ENCODE results near the gene GMCL2. TPM values are rescaled to one million over a fixed set of nuclear protein-coding genes. Genes with fewer than 3 reads are reported as not detected.
A peak's percentile ranks its signal among the peaks of the same experiment; 100 is the strongest.

Gene GMCL2
- total and polyA plus RNA-seq, 4 donors: not detected

- WGBS: 68% methylated on average over 11 of the region's 11 CpGs
- no peak overlapping the region for H3K4me3 ChIP-seq (ENCODE audit: low read depth in 1 of 3, low read length in 3 of 3)
- no peak overlapping the region for H3K9ac ChIP-seq (ENCODE audit: low read depth in 1 of 2, low read length in 2 of 2)
- H3K36me3 ChIP-seq (ENCODE audit: control insufficient read depth in 4 of 4, insufficient read depth in 3 of 4, low read depth in 1 of 4, low read length in 3 of 4): peaks cover 2 to 35% (median 24%) of the 10 kb centered on the region in 4 donors
- H3K27ac ChIP-seq (ENCODE audit: low read depth in 1 of 2, low read length in 2 of 2): peak overlapping the region in 1 of 2 donors; percentile 15
- no peaks in the 10 kb centered on the region for H3K9me3 ChIP-seq (ENCODE audit: control insufficient read depth in 4 of 4, low read length in 3 of 4)
- H3K4me1 ChIP-seq (ENCODE audit: control insufficient read depth in 4 of 4, insufficient read depth in 4 of 4, low read length in 3 of 4): peaks cover 23 to 61% (median 40%) of the 10 kb centered on the region in 4 donors
- no peaks in the 10 kb centered on the region for H3K27me3 ChIP-seq (ENCODE audit: control insufficient read depth in 4 of 4, insufficient read depth in 4 of 4, low read length in 3 of 4)
- TF ChIP-seq, protein P1, sequence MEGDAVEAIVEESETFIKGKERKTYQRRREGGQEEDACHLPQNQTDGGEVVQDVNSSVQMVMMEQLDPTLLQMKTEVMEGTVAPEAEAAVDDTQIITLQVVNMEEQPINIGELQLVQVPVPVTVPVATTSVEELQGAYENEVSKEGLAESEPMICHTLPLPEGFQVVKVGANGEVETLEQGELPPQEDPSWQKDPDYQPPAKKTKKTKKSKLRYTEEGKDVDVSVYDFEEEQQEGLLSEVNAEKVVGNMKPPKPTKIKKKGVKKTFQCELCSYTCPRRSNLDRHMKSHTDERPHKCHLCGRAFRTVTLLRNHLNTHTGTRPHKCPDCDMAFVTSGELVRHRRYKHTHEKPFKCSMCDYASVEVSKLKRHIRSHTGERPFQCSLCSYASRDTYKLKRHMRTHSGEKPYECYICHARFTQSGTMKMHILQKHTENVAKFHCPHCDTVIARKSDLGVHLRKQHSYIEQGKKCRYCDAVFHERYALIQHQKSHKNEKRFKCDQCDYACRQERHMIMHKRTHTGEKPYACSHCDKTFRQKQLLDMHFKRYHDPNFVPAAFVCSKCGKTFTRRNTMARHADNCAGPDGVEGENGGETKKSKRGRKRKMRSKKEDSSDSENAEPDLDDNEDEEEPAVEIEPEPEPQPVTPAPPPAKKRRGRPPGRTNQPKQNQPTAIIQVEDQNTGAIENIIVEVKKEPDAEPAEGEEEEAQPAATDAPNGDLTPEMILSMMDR (IDR thresholded peaks at IDR 0.05; ENCODE audit: low read depth, low read length, missing input control): no peak
- TF ChIP-seq JUND (IDR thresholded peaks at IDR 0.05) (no peak), SP1 (IDR thresholded peaks at IDR 0.05) (peak; percentile 21), RAD21 (IDR thresholded peaks at IDR 0.05) (no peak), HNF4A (conservative IDR thresholded peaks at IDR 0.05) (peak; percentile 16 to 18), RXRA (IDR thresholded peaks at IDR 0.05) (peak; percentile 61 to 64)
- TF ChIP-seq, protein P2, sequence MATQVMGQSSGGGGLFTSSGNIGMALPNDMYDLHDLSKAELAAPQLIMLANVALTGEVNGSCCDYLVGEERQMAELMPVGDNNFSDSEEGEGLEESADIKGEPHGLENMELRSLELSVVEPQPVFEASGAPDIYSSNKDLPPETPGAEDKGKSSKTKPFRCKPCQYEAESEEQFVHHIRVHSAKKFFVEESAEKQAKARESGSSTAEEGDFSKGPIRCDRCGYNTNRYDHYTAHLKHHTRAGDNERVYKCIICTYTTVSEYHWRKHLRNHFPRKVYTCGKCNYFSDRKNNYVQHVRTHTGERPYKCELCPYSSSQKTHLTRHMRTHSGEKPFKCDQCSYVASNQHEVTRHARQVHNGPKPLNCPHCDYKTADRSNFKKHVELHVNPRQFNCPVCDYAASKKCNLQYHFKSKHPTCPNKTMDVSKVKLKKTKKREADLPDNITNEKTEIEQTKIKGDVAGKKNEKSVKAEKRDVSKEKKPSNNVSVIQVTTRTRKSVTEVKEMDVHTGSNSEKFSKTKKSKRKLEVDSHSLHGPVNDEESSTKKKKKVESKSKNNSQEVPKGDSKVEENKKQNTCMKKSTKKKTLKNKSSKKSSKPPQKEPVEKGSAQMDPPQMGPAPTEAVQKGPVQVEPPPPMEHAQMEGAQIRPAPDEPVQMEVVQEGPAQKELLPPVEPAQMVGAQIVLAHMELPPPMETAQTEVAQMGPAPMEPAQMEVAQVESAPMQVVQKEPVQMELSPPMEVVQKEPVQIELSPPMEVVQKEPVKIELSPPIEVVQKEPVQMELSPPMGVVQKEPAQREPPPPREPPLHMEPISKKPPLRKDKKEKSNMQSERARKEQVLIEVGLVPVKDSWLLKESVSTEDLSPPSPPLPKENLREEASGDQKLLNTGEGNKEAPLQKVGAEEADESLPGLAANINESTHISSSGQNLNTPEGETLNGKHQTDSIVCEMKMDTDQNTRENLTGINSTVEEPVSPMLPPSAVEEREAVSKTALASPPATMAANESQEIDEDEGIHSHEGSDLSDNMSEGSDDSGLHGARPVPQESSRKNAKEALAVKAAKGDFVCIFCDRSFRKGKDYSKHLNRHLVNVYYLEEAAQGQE (IDR thresholded peaks at IDR 0.05): no peak
- no peak for DNase-seq (ENCODE audit: low spot score)
Measured at GRCh38 chr5:178228609-178229008, 41.4 kb upstream of the GMCL2 start.

DNA sequence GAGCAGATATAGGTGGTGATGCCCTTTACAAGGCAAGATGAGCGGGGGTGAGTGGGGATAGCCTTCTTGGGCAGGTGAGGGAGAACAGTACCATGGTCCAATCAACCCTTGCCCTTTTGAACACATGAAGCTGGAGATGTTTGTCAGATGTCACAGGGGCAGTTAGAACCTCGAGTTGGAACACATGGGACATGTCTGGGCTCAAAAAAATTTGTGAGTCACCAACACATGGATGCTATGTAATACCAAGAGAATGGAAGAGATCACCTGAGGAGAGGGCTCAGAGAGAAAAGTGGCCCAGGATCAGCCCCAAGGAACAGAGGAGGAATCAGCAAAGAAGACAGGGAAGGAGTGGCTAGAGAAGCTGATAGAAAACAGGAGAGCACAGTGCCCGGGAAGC, 40.8 kb upstream of the GMCL2 start:
- H3K9ac ChIP-seq (ENCODE audit: low read depth in 1 of 2, low read length in 2 of 2): no peak overlapping the region

More for the DNA sequence above, 40.8 kb upstream of the GMCL2 start:
- no peak for DNase-seq (ENCODE audit: low spot score)
- Histone ChIP-seq H3K27ac (ENCODE audit: low read depth in 1 of 2, low read length in 2 of 2) (peak overlapping the region in 1 of 2 donors; percentile 3), H3K27me3 (ENCODE audit: control insufficient read depth in 4 of 4, insufficient read depth in 4 of 4, low read length in 3 of 4) (no peaks in the 10 kb centered on the region), H3K9me3 (ENCODE audit: control insufficient read depth in 4 of 4, low read length in 3 of 4) (no peaks in the 10 kb centered on the region), H3K4me1 (ENCODE audit: control insufficient read depth in 4 of 4, insufficient read depth in 4 of 4, low read length in 3 of 4) (peaks cover 20 to 58% (median 38%) of the 10 kb centered on the region in 4 donors), H3K4me3 (ENCODE audit: low read depth in 1 of 3, low read length in 3 of 3) (no peak overlapping the region), H3K36me3 (ENCODE audit: control insufficient read depth in 4 of 4, insufficient read depth in 3 of 4, low read depth in 1 of 4, low read length in 3 of 4) (peaks cover 4 to 41% (median 28%) of the 10 kb centered on the region in 4 donors)
- TF ChIP-seq SP1 (IDR thresholded peaks at IDR 0.05) (no peak), FOXA1 (IDR thresholded peaks at IDR 0.05) (no peak)
- TF ChIP-seq, protein P3, sequence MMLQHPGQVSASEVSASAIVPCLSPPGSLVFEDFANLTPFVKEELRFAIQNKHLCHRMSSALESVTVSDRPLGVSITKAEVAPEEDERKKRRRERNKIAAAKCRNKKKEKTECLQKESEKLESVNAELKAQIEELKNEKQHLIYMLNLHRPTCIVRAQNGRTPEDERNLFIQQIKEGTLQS (IDR thresholded peaks at IDR 0.05): no peak
- TF ChIP-seq, protein P4, sequence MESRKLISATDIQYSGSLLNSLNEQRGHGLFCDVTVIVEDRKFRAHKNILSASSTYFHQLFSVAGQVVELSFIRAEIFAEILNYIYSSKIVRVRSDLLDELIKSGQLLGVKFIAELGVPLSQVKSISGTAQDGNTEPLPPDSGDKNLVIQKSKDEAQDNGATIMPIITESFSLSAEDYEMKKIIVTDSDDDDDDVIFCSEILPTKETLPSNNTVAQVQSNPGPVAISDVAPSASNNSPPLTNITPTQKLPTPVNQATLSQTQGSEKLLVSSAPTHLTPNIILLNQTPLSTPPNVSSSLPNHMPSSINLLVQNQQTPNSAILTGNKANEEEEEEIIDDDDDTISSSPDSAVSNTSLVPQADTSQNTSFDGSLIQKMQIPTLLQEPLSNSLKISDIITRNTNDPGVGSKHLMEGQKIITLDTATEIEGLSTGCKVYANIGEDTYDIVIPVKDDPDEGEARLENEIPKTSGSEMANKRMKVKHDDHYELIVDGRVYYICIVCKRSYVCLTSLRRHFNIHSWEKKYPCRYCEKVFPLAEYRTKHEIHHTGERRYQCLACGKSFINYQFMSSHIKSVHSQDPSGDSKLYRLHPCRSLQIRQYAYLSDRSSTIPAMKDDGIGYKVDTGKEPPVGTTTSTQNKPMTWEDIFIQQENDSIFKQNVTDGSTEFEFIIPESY (IDR thresholded peaks at IDR 0.05): no peak
- TF ChIP-seq, protein P2 (IDR thresholded peaks at IDR 0.05): no peak
- 84% methylated on average over 3 of the region's 3 CpGs for WGBS

Data from liver (tissue), 9 donors.